Activated naive CD4-positive, alpha-beta T cell treated with anti-CD3 and anti-CD28 coated beads for 36 hours (primary cell): ENCODE data around the gene LMAN2. TPM values are rescaled to one million over a fixed set of nuclear protein-coding genes. Genes with fewer than 3 reads are reported as not detected.
A peak's percentile ranks its signal among the peaks of the same experiment; 100 is the strongest.

Source experiments
- CTCF ChIA-PET: fragments of 350-600 bp; sonication (Branson Sonifier 250); formaldehyde crosslinking; loops from one replicate; lab custom pipeline; 2021; ENCODE audit warnings: antibody characterized with exemption; lab: Charles Lee
- DNase-seq: peaks from one replicate; pipeline ENCODE4 v3.0.0-alpha.2; 2020
- H3K27ac Mint-ChIP-seq: one replicate; pipeline ENCODE4 v1.8.0; 2021; ENCODE audit warnings: mild to moderate bottlenecking, mixed read lengths
- H3K27me3 Mint-ChIP-seq: one replicate; pipeline ENCODE4 v1.8.0; 2021; ENCODE audit warnings: low read depth, mixed read lengths
- H3K36me3 Mint-ChIP-seq: one replicate; pipeline ENCODE4 v1.8.0; 2021; ENCODE audit warnings: low read depth, mixed read lengths
- H3K4me1 Mint-ChIP-seq: one replicate; pipeline ENCODE4 v1.8.0; 2021; ENCODE audit warnings: low read depth, mixed read lengths
- H3K4me3 Mint-ChIP-seq: one replicate; pipeline ENCODE4 v1.8.0; 2021; ENCODE audit warnings: mild to moderate bottlenecking, moderate library complexity, mixed read lengths
- H3K9me3 Mint-ChIP-seq: one replicate; pipeline ENCODE4 v1.8.0; 2021; ENCODE audit warnings: mixed read lengths
- intact Hi-C: fragments of 100-400 bp; cut with micrococcal nuclease; formaldehyde crosslinking; loops from one replicate; pipeline ENCODE4 v1.15.1; 2023
- total RNA-seq, 2 experiments: library from RNA; stranded (reverse); gene quantifications; one replicate each; pipeline ENCODE4 v1.2.3, GENCODE V29; 2021

The LMAN2 gene
- total RNA-seq, 2 experiments from 2014 or later = 82.2 to 83.9 TPM

DNA sequence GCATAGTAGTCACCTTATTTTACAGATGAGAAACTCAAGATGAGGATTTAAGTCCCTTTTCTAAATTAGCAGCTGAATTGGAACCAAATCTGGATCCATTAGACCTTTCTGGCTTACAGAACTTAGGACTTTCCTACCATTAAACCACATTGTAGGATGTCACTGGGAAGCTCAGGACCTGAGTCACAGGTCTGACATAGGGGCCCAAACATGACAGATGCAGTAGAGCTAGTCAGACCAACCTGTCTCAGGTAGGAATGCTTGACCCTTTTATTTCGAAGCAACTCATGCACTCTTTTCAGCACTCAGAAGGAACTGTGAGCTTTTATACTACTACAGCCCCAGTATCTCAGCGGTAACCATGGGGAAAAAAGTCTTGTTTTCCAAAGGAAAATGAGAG lies 50.5 kb downstream of the LMAN2 start:
- Mint-ChIP-seq H3K9me3 (no peaks in the 10 kb centered on the region), H3K4me1 (peaks cover 64% of the 10 kb centered on the region), H3K36me3 (peaks cover 21% of the 10 kb centered on the region), H3K27me3 (no peaks in the 10 kb centered on the region), H3K4me3 (no peak overlapping the region), H3K27ac (peak overlapping the region; percentile 63)
- intact Hi-C loops = no loop called here
- CTCF ChIA-PET = interaction anchor here (1.0 to 6.9 kb wide), 6 partner anchors 9 to 214 kb away, joined by 3 to 36 read pairs (median 5); partner anchors contain the start of gene FGFR4
- no peak for DNase-seq

GRCh38 chr5:177300236-177300880 lies 51.1 kb downstream of the LMAN2 start:
- Mint-ChIP-seq H3K27me3 (no peaks in the 10 kb centered on the region), H3K9me3 (no peaks in the 10 kb centered on the region), H3K27ac (peak overlapping the region; percentile 63), H3K4me3 (no peak overlapping the region), H3K4me1 (peaks cover 64% of the 10 kb centered on the region), H3K36me3 (peaks cover 21% of the 10 kb centered on the region)
- intact Hi-C loops = no loop called here
- CTCF ChIA-PET = interaction anchor here (1.3 to 6.9 kb wide), 5 partner anchors 9 to 214 kb away, joined by 3 to 36 read pairs (median 8); partner anchors contain the start of gene FGFR4
- DNase-seq = peak; percentile 52

GRCh38 chr5:177299697-177300096 lies 51.8 kb downstream of the LMAN2 start:
- DNase-seq = no peak
- Mint-ChIP-seq H3K27ac (peak overlapping the region; percentile 63), H3K27me3 (no peaks in the 10 kb centered on the region), H3K4me3 (no peak overlapping the region), H3K4me1 (peaks cover 64% of the 10 kb centered on the region), H3K9me3 (no peaks in the 10 kb centered on the region), H3K36me3 (peaks cover 19% of the 10 kb centered on the region)
- intact Hi-C loops = no loop called here
- CTCF ChIA-PET = interaction anchor here (3.3 to 6.9 kb wide), 2 partner anchors 10 to 186 kb away, joined by 22 to 36 read pairs; no protein-coding TSS in a partner anchor

- intact Hi-C loops = no loop called here
- Mint-ChIP-seq H3K4me1 (peaks cover 56% of the 10 kb centered on the region), H3K27me3 (no peaks in the 10 kb centered on the region), H3K27ac (no peak overlapping the region), H3K36me3 (peaks cover 19% of the 10 kb centered on the region), H3K9me3 (no peaks in the 10 kb centered on the region), H3K4me3 (no peak overlapping the region)
- CTCF ChIA-PET = interaction anchor here (1.2 to 6.9 kb wide), 3 partner anchors 12 to 184 kb away, joined by 4 to 36 read pairs (median 22); no protein-coding TSS in a partner anchor
- DNase-seq = no peak
Measured at GRCh38 chr5:177297922-177298321, 53.5 kb downstream of the LMAN2 start.

GRCh38 chr5:177296581-177296980 lies 54.9 kb downstream of the LMAN2 start:
- peaks cover 30% of the 10 kb centered on the region for H3K36me3 Mint-ChIP-seq
- DNase-seq = no peak
- no peaks in the 10 kb centered on the region for H3K27me3 Mint-ChIP-seq
- intact Hi-C loops = no loop called here
- H3K27ac Mint-ChIP-seq = peak overlapping the region; percentile 54
- CTCF ChIA-PET = interaction anchor here (1.2 to 6.9 kb wide), 2 partner anchors 22 to 183 kb away, joined by 4 to 36 read pairs; no protein-coding TSS in a partner anchor
- peaks cover 46% of the 10 kb centered on the region for H3K4me1 Mint-ChIP-seq
- H3K4me3 Mint-ChIP-seq = no peak overlapping the region
- no peaks in the 10 kb centered on the region for H3K9me3 Mint-ChIP-seq

GRCh38 chr5:177295924-177296323 lies 55.5 kb downstream of the LMAN2 start:
- CTCF ChIA-PET = interaction anchor here (6.9 kb wide), 1 partner anchor 182 kb away, joined by 36 read pairs; no protein-coding TSS in a partner anchor
- no peaks in the 10 kb centered on the region for H3K9me3 Mint-ChIP-seq
- intact Hi-C loops = no loop called here
- no peak for DNase-seq
- peak overlapping the region; percentile 50 for H3K27ac Mint-ChIP-seq
- peaks cover 31% of the 10 kb centered on the region for H3K36me3 Mint-ChIP-seq
- H3K4me3 Mint-ChIP-seq = no peak overlapping the region
- no peaks in the 10 kb centered on the region for H3K27me3 Mint-ChIP-seq
- peaks cover 39% of the 10 kb centered on the region for H3K4me1 Mint-ChIP-seq

GRCh38 chr5:177294632-177295031 lies 56.8 kb downstream of the LMAN2 start:
- CTCF ChIA-PET = interaction anchor here (0.6 to 0.7 kb wide), 2 partner anchors 42 to 184 kb away, joined by 3 read pairs; no protein-coding TSS in a partner anchor
- H3K36me3 Mint-ChIP-seq = peaks cover 34% of the 10 kb centered on the region
- peaks cover 28% of the 10 kb centered on the region for H3K4me1 Mint-ChIP-seq
- intact Hi-C loops = no loop called here
- H3K9me3 Mint-ChIP-seq = no peaks in the 10 kb centered on the region
- no peak overlapping the region for H3K27ac Mint-ChIP-seq
- no peak overlapping the region for H3K4me3 Mint-ChIP-seq
- H3K27me3 Mint-ChIP-seq = no peaks in the 10 kb centered on the region
- no peak for DNase-seq

GRCh38 chr5:177293819-177294581 lies 57.5 kb downstream of the LMAN2 start:
- no peak overlapping the region for H3K4me3 Mint-ChIP-seq
- CTCF ChIA-PET = interaction anchor here (0.6 kb wide), 1 partner anchor 41 kb away, joined by 3 read pairs; no protein-coding TSS in a partner anchor
- H3K27ac Mint-ChIP-seq = no peak overlapping the region
- H3K4me1 Mint-ChIP-seq = peaks cover 25% of the 10 kb centered on the region
- intact Hi-C loops = no loop called here
- H3K36me3 Mint-ChIP-seq = peaks cover 37% of the 10 kb centered on the region
- no peaks in the 10 kb centered on the region for H3K9me3 Mint-ChIP-seq
- DNase-seq = no peak
- H3K27me3 Mint-ChIP-seq = no peaks in the 10 kb centered on the region

DNA sequence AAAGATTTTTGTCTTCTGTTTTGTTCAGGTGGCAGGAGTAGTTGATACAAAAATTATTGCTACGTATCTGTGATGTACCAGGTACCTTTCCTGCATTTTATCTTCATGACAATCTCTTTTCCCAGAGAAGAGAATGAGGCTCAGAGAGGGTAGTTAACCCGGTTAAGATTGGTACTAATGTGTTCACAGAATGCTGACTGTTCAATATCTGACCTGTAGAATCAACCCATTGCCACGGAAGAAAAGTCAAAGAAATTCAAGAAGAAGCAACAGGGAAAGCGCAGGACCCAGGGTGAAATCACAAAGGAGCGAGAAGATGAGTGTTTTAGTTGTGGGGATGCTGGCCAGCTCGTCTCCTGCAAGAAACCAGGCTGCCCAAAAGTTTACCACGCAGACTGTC lies 59.7 kb downstream of the LMAN2 start:
- CTCF ChIA-PET = no interaction called here
- H3K27me3 Mint-ChIP-seq = no peaks in the 10 kb centered on the region
- no peak overlapping the region for H3K4me3 Mint-ChIP-seq
- no peak for DNase-seq
- H3K36me3 Mint-ChIP-seq = peaks cover 44% of the 10 kb centered on the region
- no peak overlapping the region for H3K27ac Mint-ChIP-seq
- intact Hi-C loops = no loop called here
- no peaks in the 10 kb centered on the region for H3K9me3 Mint-ChIP-seq
- H3K4me1 Mint-ChIP-seq = peaks cover 22% of the 10 kb centered on the region

GRCh38 chr5:177290816-177291596 lies 60.5 kb downstream of the LMAN2 start:
- Mint-ChIP-seq H3K4me3 (no peak overlapping the region), H3K4me1 (peaks cover 15% of the 10 kb centered on the region), H3K27ac (no peak overlapping the region), H3K9me3 (no peaks in the 10 kb centered on the region), H3K36me3 (peaks cover 45% of the 10 kb centered on the region), H3K27me3 (no peaks in the 10 kb centered on the region)
- CTCF ChIA-PET = no interaction called here
- intact Hi-C loops = no loop called here
- DNase-seq = no peak

DNA sequence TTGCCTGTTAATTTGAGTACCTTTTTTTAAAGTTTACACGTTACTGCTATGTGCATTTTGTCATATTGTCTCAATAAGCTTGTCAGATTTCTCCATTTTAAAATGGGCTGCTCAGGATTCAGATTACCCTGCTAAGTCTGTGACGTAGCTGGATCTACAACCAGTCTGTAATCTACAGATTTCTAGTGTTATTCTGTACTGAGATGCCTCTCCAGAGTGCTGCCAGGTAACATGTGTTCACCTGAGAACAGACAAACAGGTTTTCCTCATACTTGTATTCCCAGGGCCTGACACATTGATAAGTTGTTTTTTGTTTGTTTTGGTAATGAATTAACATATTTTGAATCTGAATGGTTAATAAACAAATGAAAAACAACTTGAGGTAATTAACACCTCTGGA lies 63.3 kb downstream of the LMAN2 start:
- no peak for DNase-seq
- Mint-ChIP-seq H3K9me3 (no peaks in the 10 kb centered on the region), H3K36me3 (peaks cover 33% of the 10 kb centered on the region), H3K4me3 (no peak overlapping the region), H3K4me1 (no peaks in the 10 kb centered on the region), H3K27ac (no peak overlapping the region), H3K27me3 (no peaks in the 10 kb centered on the region)
- CTCF ChIA-PET = no interaction called here
- intact Hi-C loops = no loop called here
